ENCODE measurements around the gene NPB. TPM values are rescaled to one million over a fixed set of nuclear protein-coding genes. Genes with fewer than 3 reads are reported as not detected.
A peak's percentile ranks its signal among the peaks of the same experiment; 100 is the strongest.

NPB gene
- total RNA-seq, 1 experiment from 2014 or later, result 0.47 TPM

- peak overlapping the region; percentile 60 for H3K4me3 Mint-ChIP-seq (ENCODE audit: low read depth, unreplicated experiment)
- no TSS peak for BruUV-seq (replicated peaks)
- peaks cover 62% of the 10 kb centered on the region for H3K36me3 Mint-ChIP-seq (ENCODE audit: insufficient read depth, unreplicated experiment)
- CTCF ChIA-PET, result interaction anchor here (1.0 to 1.1 kb wide), 2 partner anchors 12 to 16 kb away, joined by 3 to 4 read pairs; no protein-coding TSS in a partner anchor
- H3K9me3 Mint-ChIP-seq (ENCODE audit: low read depth, unreplicated experiment), result no peaks in the 10 kb centered on the region
- H3K27me3 Mint-ChIP-seq (ENCODE audit: unreplicated experiment), result no peaks in the 10 kb centered on the region
- no peak for DNase-seq
- intact Hi-C loops (cut with micrococcal nuclease; ENCODE audit: unreplicated experiment), result no loop called here
- TF ChIP-seq CTCF (IDR thresholded peaks at IDR 0.05; ENCODE audit: unreplicated experiment), result no peak
- peaks cover 11% of the 10 kb centered on the region for H3K4me1 Mint-ChIP-seq (ENCODE audit: low read depth, unreplicated experiment)
- H3K27ac Mint-ChIP-seq (ENCODE audit: unreplicated experiment), result peak overlapping the region; percentile 58
Measured at GRCh38 chr17:81928544-81929252, 26.7 kb downstream of the NPB start.

DNA sequence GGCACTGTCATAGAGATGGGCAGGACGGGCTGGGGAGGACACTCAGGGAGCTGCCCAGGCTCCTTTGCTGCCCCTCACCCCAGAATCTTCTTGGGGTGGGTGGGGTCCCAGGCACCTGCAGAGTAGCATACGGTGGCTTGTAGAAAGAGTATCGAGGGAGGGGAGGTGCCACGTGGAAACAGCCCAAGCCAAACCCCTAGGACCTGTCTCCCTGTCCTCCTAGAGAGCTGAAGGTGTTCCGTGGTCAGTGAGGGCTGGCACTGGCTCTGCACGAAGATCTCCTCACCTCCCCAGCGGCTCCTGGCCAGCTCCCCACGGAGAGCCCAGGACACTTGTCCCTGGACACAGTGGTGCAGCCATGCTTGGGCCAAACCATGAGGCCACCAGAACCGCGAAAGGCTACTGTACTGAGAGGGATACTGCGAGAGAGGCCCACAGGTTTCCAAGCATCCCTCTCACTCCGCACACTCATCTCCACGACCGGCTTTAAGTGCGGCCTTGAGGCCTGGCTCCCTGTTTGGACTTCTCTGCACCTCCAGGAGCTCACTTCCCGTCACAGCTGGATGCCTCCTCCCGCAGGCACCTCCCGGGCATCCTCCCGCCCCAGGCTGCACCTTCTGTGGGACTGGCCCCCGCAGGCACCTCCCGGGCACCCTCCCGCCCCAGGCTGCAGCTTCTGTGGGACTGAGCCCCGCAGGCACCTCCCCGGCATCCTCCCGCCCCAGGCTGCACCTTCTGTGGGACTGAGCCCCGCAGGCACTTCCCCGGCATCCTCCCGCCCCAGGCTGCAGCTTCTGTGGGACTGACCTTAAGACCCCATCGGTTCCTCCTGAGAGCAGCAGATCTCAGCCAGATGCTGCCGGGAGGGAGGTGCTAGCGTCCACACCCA is 27.5 kb downstream of the NPB start:
- Mint-ChIP-seq H3K4me3 (ENCODE audit: low read depth, unreplicated experiment) (peak overlapping the region; percentile 60), H3K9me3 (ENCODE audit: low read depth, unreplicated experiment) (no peaks in the 10 kb centered on the region), H3K27me3 (ENCODE audit: unreplicated experiment) (no peaks in the 10 kb centered on the region), H3K36me3 (ENCODE audit: insufficient read depth, unreplicated experiment) (peaks cover 67% of the 10 kb centered on the region), H3K27ac (ENCODE audit: unreplicated experiment) (peak overlapping the region; percentile 58), H3K4me1 (ENCODE audit: low read depth, unreplicated experiment) (peaks cover 11% of the 10 kb centered on the region)
- CTCF ChIA-PET, result interaction anchor here (0.6 to 1.1 kb wide), 4 partner anchors 12 to 88 kb away, joined by 3 to 6 read pairs (median 4); no protein-coding TSS in a partner anchor
- no TSS peak for BruUV-seq (replicated peaks)
- TF ChIP-seq CTCF (IDR thresholded peaks at IDR 0.05; ENCODE audit: unreplicated experiment), result no peak
- DNase-seq, result no peak
- intact Hi-C loops (cut with micrococcal nuclease; ENCODE audit: unreplicated experiment), result no loop called here

DNA sequence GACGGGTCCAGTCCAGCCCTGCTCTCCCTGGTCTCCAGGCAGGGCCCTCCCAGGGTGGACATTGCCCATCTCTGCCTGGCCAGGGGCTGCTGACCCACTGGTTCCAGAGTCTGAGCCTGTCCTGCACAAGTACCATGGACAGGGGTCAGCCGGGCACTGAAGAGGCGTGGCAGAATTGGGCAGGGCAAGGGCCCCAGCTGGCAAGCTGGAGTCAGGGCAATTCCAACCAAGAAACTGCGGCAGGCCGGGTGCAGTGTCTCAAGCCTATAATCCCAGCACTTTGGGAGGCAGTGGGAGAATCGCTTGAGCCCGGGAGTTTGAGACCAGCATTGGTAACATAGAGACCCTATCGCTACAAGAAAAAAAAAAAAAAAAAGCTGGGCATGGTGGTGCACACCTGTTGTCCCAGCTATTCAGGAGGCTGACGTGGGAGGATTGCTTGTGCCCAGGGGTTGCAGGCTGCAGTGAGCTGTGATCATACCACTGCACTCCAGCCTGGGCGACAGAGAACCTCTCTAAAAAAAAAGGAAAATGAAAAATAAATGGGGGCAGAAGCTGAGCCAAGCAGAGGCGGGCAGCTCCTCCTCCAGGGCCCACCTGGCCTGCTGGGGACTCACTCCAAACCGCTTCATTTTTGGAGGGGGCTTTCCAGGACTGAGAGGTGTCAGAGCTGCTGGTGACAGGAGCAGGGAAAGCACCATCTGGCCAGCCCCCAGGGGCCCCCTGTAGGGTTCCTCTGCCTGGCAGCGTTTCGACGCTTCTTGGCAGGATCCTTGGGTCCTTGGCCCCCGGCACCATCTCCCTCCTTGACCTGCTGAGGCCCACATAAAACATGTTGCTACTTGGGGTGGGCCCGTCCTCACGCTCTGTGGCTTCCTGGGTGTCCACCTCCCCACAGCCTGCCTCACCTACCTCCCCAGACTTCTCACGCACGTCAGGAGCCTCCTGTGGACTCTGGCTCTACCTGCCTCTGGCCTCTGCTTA is 28.4 kb downstream of the NPB start:
- Mint-ChIP-seq H3K4me1 (ENCODE audit: low read depth, unreplicated experiment) (peaks cover 11% of the 10 kb centered on the region), H3K4me3 (ENCODE audit: low read depth, unreplicated experiment) (no peak overlapping the region), H3K27me3 (ENCODE audit: unreplicated experiment) (no peaks in the 10 kb centered on the region), H3K9me3 (ENCODE audit: low read depth, unreplicated experiment) (no peaks in the 10 kb centered on the region), H3K27ac (ENCODE audit: unreplicated experiment) (no peak overlapping the region), H3K36me3 (ENCODE audit: insufficient read depth, unreplicated experiment) (peaks cover 73% of the 10 kb centered on the region)
- intact Hi-C loops (cut with micrococcal nuclease; ENCODE audit: unreplicated experiment), result no loop called here
- peak; percentile 41 for DNase-seq
- no peak for TF ChIP-seq CTCF (IDR thresholded peaks at IDR 0.05; ENCODE audit: unreplicated experiment)
- TSS peak; percentile 7 for BruUV-seq (replicated peaks)
- CTCF ChIA-PET, result interaction anchor here (0.6 to 0.7 kb wide), 4 partner anchors 15 to 1768 kb away, joined by 4 to 6 read pairs (median 4); no protein-coding TSS in a partner anchor

GRCh38 chr17:81931189-81931556 is 29.1 kb downstream of the NPB start:
- no peak for DNase-seq
- no peaks in the 10 kb centered on the region for H3K27me3 Mint-ChIP-seq (ENCODE audit: unreplicated experiment)
- peaks cover 13% of the 10 kb centered on the region for H3K4me1 Mint-ChIP-seq (ENCODE audit: low read depth, unreplicated experiment)
- H3K4me3 Mint-ChIP-seq (ENCODE audit: low read depth, unreplicated experiment), result no peak overlapping the region
- CTCF ChIA-PET, result no interaction called here
- peaks cover 77% of the 10 kb centered on the region for H3K36me3 Mint-ChIP-seq (ENCODE audit: insufficient read depth, unreplicated experiment)
- H3K27ac Mint-ChIP-seq (ENCODE audit: unreplicated experiment), result no peak overlapping the region
- intact Hi-C loops (cut with micrococcal nuclease; ENCODE audit: unreplicated experiment), result no loop called here
- no TSS peak for BruUV-seq (replicated peaks)
- H3K9me3 Mint-ChIP-seq (ENCODE audit: low read depth, unreplicated experiment), result no peaks in the 10 kb centered on the region
- TF ChIP-seq CTCF (IDR thresholded peaks at IDR 0.05; ENCODE audit: unreplicated experiment), result no peak
